Measurements from ENCODE around the gene SGCD.

GRCh38 chr5:156670615-156671014, 343.7 kb downstream of the SGCD start:
- no peak for TF ChIP-seq EZH2 (IDR thresholded peaks at IDR 0.05; ENCODE audit: insufficient read depth, poor library complexity, severe bottlenecking)
- no peak for TF ChIP-seq EZH2phosphoT487 (IDR thresholded peaks at IDR 0.05; ENCODE audit: insufficient read depth, low read depth)

Data from GM23248 (cell line).